ENCODE data around the gene KIAA1755. TPM values are rescaled to one million over a fixed set of nuclear protein-coding genes. Genes with fewer than 3 reads are reported as not detected.

KIAA1755 gene
- total RNA-seq, 4 donors from 2014 or later, result 0.12 to 3.4 (median 0.39) TPM

GRCh38 chr20:38261054-38261390 is 487 bp upstream of the KIAA1755 start:
- Histone ChIP-seq H3K9me3 (no peaks in the 10 kb centered on the region), H3K4me1 (peaks cover 0 to 16% (median 0%) of the 10 kb centered on the region in 3 donors), H3K4me3 (peak overlapping the region; percentile 28 to 60 (median 46)), H3K36me3 (no peaks in the 10 kb centered on the region), H3K27me3 (peaks cover 0 to 36% (median 0%) of the 10 kb centered on the region in 4 donors), H3K27ac (peak overlapping the region; percentile 75 to 93 (median 86))
- TF ChIP-seq CTCF (IDR thresholded peaks at IDR 0.05), result no peak
- TF ChIP-seq POLR2A (IDR thresholded peaks at IDR 0.05), result no peak
- WGBS, 2 donors, result 53 to 58% methylated on average over 7 to 8 of the region's 8 CpGs
- intact Hi-C loops (cut with DNase I), result no loop called here
- no peak for DNase-seq

- Histone ChIP-seq H3K36me3 (no peaks in the 10 kb centered on the region), H3K27ac (peak overlapping the region; percentile 75 to 93 (median 86)), H3K27me3 (peaks cover 0 to 36% (median 0%) of the 10 kb centered on the region in 4 donors), H3K9me3 (no peaks in the 10 kb centered on the region), H3K4me3 (peak overlapping the region; percentile 28 to 60 (median 46)), H3K4me1 (peaks cover 0 to 26% (median 0%) of the 10 kb centered on the region in 3 donors)
- intact Hi-C loops (cut with DNase I), result no loop called here
- 15 to 26% methylated on average over 3 of the region's 5 CpGs for WGBS, 2 donors
- no peak for DNase-seq
- no peak for TF ChIP-seq POLR2A (IDR thresholded peaks at IDR 0.05)
- no peak for TF ChIP-seq CTCF (IDR thresholded peaks at IDR 0.05)
Measured at GRCh38 chr20:38260025-38260377, 534 bp downstream of the KIAA1755 start.

GRCh38 chr20:38258545-38259215 is 1.9 kb downstream of the KIAA1755 start:
- intact Hi-C loops (cut with DNase I), result no loop called here
- H3K27ac ChIP-seq, result peak overlapping the region in 3 of 4 donors; percentile 82 to 93 (median 83)
- no peak for TF ChIP-seq CTCF (IDR thresholded peaks at IDR 0.05)
- TF ChIP-seq POLR2A (IDR thresholded peaks at IDR 0.05), result no peak
- H3K4me1 ChIP-seq, result peaks cover 0 to 37% (median 0%) of the 10 kb centered on the region in 3 donors
- no peak overlapping the region for H3K4me3 ChIP-seq
- DNase-seq, result no peak
- peaks cover 0 to 36% (median 0%) of the 10 kb centered on the region in 4 donors for H3K27me3 ChIP-seq
- H3K9me3 ChIP-seq, result no peaks in the 10 kb centered on the region
- no peaks in the 10 kb centered on the region for H3K36me3 ChIP-seq
- WGBS, 2 donors, result 88 to 91% methylated on average over 3 to 4 of the region's 7 CpGs

GRCh38 chr20:38256966-38257365 is 3.6 kb downstream of the KIAA1755 start:
- 60 to 64% methylated on average over 1 of the region's 2 CpGs for WGBS, 2 donors
- Histone ChIP-seq H3K4me3 (no peak overlapping the region), H3K36me3 (no peaks in the 10 kb centered on the region), H3K27ac (peak overlapping the region in 3 of 4 donors; percentile 30 to 83 (median 65)), H3K27me3 (peaks cover 0 to 29% (median 0%) of the 10 kb centered on the region in 4 donors), H3K4me1 (peaks cover 0 to 54% (median 4%) of the 10 kb centered on the region in 3 donors), H3K9me3 (no peaks in the 10 kb centered on the region)
- no peak for TF ChIP-seq POLR2A (IDR thresholded peaks at IDR 0.05)
- TF ChIP-seq CTCF (IDR thresholded peaks at IDR 0.05), result no peak
- DNase-seq, result no peak
- intact Hi-C loops (cut with DNase I), result no loop called here

GRCh38 chr20:38256021-38256420 is 4.5 kb downstream of the KIAA1755 start:
- WGBS, 2 donors, result 70 to 78% methylated on average over 4 of the region's 4 CpGs
- Histone ChIP-seq H3K36me3 (no peaks in the 10 kb centered on the region), H3K27me3 (peaks cover 0 to 22% (median 0%) of the 10 kb centered on the region in 4 donors), H3K4me1 (peaks cover 0 to 56% (median 4%) of the 10 kb centered on the region in 3 donors), H3K4me3 (no peak overlapping the region), H3K27ac (peak overlapping the region in 3 of 4 donors; percentile 75 to 83 (median 76)), H3K9me3 (no peaks in the 10 kb centered on the region)
- TF ChIP-seq POLR2A (IDR thresholded peaks at IDR 0.05), result no peak
- TF ChIP-seq CTCF (IDR thresholded peaks at IDR 0.05), result no peak
- no peak for DNase-seq
- intact Hi-C loops (cut with DNase I), result no loop called here
